Measurements from ENCODE around the gene DUOXA1.
A peak's percentile ranks its signal among the peaks of the same experiment; 100 is the strongest.

DUOXA1 gene

DNA sequence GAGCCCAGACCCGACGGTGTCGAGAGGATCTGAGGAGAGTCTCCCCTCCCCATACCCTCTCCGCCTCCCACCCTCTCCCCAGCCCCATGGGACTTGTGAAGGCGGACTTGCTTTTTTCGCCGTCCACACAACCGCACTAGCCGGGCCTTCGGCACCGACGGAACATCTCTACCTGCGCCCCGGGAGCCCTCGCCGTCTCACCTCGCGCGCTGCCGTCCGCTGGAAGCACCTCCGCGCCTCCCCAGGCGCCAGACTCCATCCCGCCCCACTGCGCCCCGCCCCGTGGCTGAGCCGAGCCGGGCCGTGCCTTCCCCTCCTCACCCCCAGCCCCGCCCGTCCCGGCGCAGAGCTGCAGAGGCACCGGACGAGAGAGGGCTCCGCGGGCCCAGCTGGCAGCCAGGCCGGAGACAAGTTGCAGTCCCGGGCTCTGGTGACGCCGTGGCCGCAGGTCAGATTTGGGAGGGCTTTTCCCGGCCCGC is at the start of gene DUOXA1, which contains the start of gene DUOX1:
TSS of gene DUOXA1 (minus strand) at position 229 of the 479 bp plus-strand sequence. CDS start 6,865 bp downstream, outside the sequence.
TSS of gene DUOX1 (plus strand) at position 344 of the 479 bp plus-strand sequence. CDS start 1,973 bp downstream, outside the sequence.
- no peak within 1 kb of the TSS for H3K4me3 ChIP-seq (ENCODE audit: low read depth, low read length)
- no peak for DNase-seq (ENCODE audit: low read depth)

- H3K4me3 ChIP-seq (ENCODE audit: low read depth, low read length), result no peak overlapping the region
- DNase-seq (ENCODE audit: low read depth), result no peak
These were observed 47.6 kb upstream of the DUOXA1 start for GRCh38 chr15:45177285-45177684.

DNA sequence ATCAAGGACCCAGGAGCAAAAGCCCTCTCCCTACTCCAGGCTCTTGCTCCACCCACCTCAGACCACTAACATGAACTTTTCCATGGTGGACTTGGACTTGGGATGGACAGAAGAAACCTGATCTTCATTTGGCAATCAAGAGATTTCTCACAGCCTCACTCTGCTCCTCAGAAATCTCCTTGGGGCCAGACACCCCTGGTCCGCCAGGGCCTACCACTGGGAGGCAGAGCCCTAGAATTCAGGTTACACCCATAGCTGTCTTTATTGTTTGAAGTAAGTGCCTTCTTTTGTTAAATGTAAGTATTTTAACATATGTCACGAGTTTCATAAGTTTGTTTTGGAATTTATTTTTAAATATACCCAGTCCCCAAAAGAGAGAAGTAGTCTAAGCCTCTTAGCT is 44.9 kb upstream of the DUOXA1 start:
- H3K4me3 ChIP-seq (ENCODE audit: low read depth, low read length), result no peak overlapping the region
- DNase-seq (ENCODE audit: low read depth), result no peak

DNA sequence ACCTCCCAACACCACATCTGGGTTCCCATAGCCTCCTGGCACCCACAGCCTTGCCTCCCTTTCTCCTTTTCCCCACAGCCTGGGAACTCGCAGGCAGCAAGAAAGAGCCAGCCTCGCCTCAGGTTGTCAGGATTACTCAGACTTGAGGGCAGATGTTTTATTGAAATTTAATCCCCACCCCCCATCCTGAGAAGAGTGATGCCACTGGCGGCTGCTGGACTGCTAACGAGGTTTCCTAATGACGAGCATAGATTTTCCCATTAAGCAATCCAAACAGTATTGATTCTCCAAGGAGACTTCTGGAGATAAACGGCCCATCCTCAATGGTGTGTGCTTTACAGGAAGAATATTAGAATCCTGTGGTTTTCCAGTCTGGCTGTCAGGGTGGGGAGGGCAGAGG is 44.4 kb upstream of the DUOXA1 start:
- H3K4me3 ChIP-seq (ENCODE audit: low read depth, low read length), result no peak overlapping the region
- no peak for DNase-seq (ENCODE audit: low read depth)

DNA sequence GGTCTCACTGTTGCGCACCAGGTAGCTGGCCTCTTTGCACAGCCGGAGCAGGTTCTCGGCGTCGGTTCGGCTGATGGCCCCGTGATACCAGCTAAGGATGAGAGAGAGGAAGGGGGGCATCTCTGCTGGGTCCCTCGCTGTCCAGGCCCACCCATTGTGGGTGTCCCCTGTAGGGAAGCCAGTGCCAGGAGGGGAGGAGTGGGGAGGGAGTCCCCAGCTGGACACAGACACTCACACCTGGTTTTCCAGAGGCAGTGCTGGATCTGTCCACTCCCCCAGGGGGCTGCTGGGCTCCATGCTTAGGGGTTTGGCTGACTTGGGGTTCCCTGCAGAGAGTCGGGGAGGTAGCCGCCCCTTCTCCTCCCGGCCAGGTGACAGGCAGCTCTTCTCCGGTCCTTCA is 42.2 kb upstream of the DUOXA1 start:
- DNase-seq (ENCODE audit: low read depth), result no peak
- no peak overlapping the region for H3K4me3 ChIP-seq (ENCODE audit: low read depth, low read length)

DNA sequence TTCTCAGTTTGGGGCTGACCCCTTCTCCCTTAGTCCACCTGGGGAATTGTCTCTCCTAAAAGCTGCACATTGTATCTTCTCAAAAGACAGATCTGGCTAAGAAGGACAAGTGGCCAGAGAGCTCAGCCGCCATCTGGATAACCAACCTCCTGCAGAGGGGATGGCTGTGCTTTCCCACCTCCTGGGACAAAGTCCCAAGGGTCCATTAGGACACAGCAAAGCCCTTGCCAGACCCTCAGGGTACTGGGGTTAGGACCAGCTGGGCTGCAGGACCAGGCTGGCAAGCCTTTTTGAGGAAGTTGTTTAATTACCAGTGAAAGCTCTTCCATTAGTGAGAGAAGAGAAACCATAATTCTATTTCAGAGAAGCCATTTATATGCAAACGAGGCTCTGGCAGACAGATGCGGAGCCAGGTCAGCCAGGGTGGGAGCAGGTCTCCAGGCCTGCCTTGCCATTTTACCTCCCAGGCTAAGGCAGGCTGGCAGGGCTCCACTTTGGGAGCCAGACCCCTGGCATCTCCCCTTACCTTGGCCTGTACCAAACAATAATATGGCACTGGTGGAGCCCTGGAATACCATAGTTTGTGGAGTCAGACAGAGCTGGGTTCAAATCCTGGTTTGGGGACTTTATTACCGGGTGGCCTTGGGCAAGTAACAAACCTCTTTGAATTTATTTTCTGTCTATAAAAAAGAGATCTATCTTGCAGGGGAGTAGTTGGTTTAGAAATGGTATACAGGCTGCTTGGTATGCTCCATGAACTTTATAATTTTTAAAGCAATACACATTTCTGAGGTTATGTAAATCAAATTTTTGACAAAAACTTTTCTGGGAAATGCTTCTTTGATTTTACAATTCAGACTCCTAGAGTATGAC is 40.2 kb upstream of the DUOXA1 start:
- no peak overlapping the region for H3K4me3 ChIP-seq (ENCODE audit: low read depth, low read length)
- DNase-seq (ENCODE audit: low read depth), result no peak

- no peak overlapping the region for H3K4me3 ChIP-seq (ENCODE audit: low read depth, low read length)
- no peak for DNase-seq (ENCODE audit: low read depth)
These were observed 39.3 kb upstream of the DUOXA1 start for GRCh38 chr15:45168751-45169551.

GRCh38 chr15:45168286-45168685 is 38.6 kb upstream of the DUOXA1 start:
- no peak overlapping the region for H3K4me3 ChIP-seq (ENCODE audit: low read depth, low read length)
- no peak for DNase-seq (ENCODE audit: low read depth)

DNA sequence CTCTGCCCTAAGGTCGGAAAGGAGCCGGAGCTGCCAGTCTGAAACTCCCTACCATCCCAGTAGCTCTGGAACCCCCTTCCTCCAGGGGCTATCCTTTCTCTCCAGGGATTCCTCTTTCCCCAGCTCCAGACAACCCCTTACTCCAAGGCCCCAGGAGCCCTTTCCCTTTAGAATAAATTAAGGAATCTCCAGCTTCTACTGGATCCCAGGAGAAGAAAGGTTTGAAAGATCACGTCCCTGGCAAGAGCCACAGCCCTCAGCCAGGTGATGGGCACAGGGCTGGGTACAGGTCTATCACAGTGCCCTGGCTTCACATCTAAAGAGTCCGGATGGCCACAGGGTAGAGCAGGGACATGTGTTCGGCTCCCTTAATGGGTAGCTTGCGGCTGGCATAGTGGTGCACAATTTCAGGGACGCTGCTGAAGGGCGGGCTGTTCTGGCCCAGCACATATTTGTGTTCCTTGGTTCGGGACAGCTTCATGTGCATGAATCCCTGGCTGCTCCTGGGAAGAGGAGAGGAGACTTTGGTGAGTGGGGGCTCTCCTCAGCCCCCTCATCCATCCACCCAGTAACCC is 38.0 kb upstream of the DUOXA1 start:
- H3K4me3 ChIP-seq (ENCODE audit: low read depth, low read length), result peak overlapping the region; percentile 58
- no peak for DNase-seq (ENCODE audit: low read depth)

- H3K4me3 ChIP-seq (ENCODE audit: low read depth, low read length), result peak overlapping the region; percentile 58
- peak; percentile 39 for DNase-seq (ENCODE audit: low read depth)
These were observed 37.4 kb upstream of the DUOXA1 start for GRCh38 chr15:45166834-45167630.

DNA sequence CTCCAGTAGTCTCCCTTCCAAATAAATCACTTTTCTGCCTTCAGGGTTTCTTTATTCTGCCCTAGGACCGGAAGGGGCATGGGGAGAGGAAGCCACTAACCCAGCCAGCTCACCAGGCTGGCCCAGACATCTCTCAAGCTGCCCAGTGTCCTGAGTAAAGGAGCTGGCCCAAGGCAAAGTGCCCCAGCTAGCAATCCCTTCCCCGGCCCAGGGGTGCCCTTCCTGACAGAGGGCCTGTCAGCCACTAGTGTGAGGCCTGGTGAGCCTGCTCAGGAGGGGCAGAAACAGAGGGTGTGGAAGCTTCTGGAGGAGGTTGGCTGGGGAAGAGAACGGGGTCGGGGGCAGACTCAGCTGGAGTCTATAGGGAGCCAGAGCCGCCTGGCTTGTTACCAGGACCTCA is 35.9 kb upstream of the DUOXA1 start:
- no peak for DNase-seq (ENCODE audit: low read depth)
- H3K4me3 ChIP-seq (ENCODE audit: low read depth, low read length), result no peak overlapping the region

DNA sequence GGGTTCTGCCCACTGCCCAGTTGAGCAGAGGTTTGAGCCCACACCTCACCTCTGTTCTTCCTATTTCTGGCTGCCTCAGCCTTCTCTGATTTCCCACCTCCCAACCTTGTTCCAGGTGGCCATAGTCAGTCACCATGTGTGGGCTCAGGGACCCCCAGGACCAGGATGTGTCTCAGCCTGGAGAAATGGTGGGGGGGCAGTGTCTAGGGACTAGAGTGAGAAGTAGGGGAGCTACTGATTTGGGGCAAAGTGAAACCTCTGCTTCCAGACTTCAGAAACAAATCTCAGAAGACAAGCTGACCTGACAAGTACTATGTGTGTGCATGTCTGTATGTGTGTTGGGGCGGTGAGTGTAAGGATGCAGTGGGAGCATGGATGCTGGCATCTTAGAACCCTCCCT is 35.2 kb upstream of the DUOXA1 start:
- H3K4me3 ChIP-seq (ENCODE audit: low read depth, low read length), result no peak overlapping the region
- DNase-seq (ENCODE audit: low read depth), result no peak

DNA sequence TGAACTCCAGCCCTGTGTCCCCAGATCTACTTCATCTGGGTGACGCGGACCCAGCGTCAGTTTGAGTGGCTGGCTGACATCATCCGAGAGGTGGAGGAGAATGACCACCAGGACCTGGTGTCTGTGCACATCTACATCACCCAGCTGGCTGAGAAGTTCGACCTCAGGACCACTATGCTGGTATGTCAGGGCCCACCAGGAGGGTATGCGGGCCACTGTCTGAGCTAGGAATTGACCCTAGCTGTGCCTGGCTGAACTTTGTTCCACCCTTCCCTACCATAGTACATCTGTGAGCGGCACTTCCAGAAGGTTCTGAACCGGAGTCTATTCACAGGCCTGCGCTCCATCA is 33.8 kb upstream of the DUOXA1 start:
- DNase-seq (ENCODE audit: low read depth), result no peak
- H3K4me3 ChIP-seq (ENCODE audit: low read depth, low read length), result no peak overlapping the region

GRCh38 chr15:45162771-45163507 is 33.3 kb upstream of the DUOXA1 start:
- peak; percentile 54 for DNase-seq (ENCODE audit: low read depth)
- H3K4me3 ChIP-seq (ENCODE audit: low read depth, low read length), result no peak overlapping the region

- no peak overlapping the region for H3K4me3 ChIP-seq (ENCODE audit: low read depth, low read length)
These were observed 32.0 kb upstream of the DUOXA1 start for GRCh38 chr15:45161666-45162065.

DNA sequence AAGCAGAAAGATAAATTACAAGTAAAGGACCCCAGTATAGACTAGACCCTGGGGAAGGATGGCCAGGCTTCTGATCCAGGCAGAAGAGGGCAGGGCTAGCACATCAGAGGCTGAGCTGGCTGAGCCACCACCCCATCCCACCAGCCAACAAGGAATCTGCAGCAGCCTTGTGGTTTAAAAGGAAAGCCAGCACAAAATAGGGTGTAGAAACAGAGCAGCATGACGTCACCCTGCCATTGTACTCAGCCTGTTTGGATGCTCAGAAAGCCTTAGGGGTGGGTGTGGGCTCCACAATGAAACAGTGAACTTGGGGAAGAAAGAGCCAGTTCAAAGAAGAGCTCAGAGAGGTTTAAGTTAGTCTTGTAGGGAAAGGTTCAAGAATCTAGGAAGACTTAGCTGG is 28.3 kb upstream of the DUOXA1 start:
- peak; percentile 44 for DNase-seq (ENCODE audit: low read depth)
- H3K4me3 ChIP-seq (ENCODE audit: low read depth, low read length), result no peak overlapping the region

More at GRCh38 chr15:45161666-45162065, 32.0 kb upstream of the DUOXA1 start:
- DNase-seq (ENCODE audit: low read depth), result no peak

DNA sequence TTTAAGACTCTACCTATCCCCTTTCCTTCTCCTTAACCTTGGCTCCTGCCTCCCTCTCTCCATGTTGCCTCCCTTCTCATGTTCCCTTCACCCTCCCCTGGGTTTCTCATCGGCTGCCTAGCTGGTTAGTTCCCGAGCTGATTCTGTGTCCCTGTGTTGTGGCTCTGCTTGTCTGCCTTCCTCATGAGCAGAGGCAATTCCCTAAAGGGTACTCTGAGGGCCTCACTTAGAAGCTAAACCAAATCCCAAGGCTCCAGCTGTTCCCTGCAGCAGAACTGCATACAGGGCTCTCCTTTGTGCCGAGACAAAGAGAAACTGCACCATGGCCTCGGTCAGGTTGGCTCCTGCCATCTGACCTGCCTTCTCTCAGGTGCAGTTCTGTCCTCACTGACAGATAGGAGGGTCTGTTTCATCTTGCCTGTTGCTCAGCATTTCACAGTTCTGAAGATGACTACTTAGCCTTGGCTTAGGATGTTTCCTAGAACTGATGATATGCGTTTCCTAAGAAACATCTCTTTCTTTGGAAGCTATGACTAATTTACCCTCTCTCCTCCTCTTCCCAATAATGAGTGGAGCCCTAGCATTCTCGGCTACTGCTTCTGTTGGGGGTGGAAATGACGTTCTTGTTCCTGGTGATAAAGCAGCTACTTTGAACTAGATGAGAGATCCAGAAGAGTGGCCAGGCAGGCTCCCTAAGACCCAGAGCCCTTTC is 27.2 kb upstream of the DUOXA1 start:
- peak; percentile 35 for DNase-seq (ENCODE audit: low read depth)
- no peak overlapping the region for H3K4me3 ChIP-seq (ENCODE audit: low read depth, low read length)

- DNase-seq (ENCODE audit: low read depth), result no peak
- H3K4me3 ChIP-seq (ENCODE audit: low read depth, low read length), result no peak overlapping the region
These were observed 26.1 kb upstream of the DUOXA1 start for GRCh38 chr15:45155739-45156138.
